Measurements from ENCODE around the gene ANGPTL3. TPM values are rescaled to one million over a fixed set of nuclear protein-coding genes. Genes with fewer than 3 reads are reported as not detected.
A peak's percentile ranks its signal among the peaks of the same experiment; 100 is the strongest.
"Not testable (repeated sequence)": the region's sequence is repeated elsewhere in the genome, so short reads cannot be mapped to it uniquely, and the experiment has no call there.

The ANGPTL3 gene
- total RNA-seq: not detected

- no peak for ATAC-seq
These were observed at the start of gene ANGPTL3 for GRCh38 chr1:62597281-62597680. Gene ANGPTL3 (plus strand): TSS chr1:62597520. CDS start chr1:62597567, 47 bp downstream.

- ATAC-seq: no peak
These were observed 36.0 kb upstream of the ANGPTL3 start for GRCh38 chr1:62561306-62561705.

GRCh38 chr1:62567182-62567581 lies 30.1 kb upstream of the ANGPTL3 start:
- ATAC-seq: not testable (repeated sequence)

- not testable (repeated sequence) for ATAC-seq
These were observed 29.4 kb upstream of the ANGPTL3 start for GRCh38 chr1:62567926-62568325.

- not testable (repeated sequence) for ATAC-seq
These were observed 25.8 kb upstream of the ANGPTL3 start for GRCh38 chr1:62571517-62571916.

- ATAC-seq: no peak
These were observed 24.8 kb upstream of the ANGPTL3 start for GRCh38 chr1:62572476-62572875.

- no peak for ATAC-seq
These were observed 23.6 kb upstream of the ANGPTL3 start for GRCh38 chr1:62573675-62574074.

GRCh38 chr1:62585469-62586155 lies 11.7 kb upstream of the ANGPTL3 start:
- no peak for ATAC-seq

- ATAC-seq: no peak
These were observed 9.3 kb upstream of the ANGPTL3 start for GRCh38 chr1:62588000-62588399.

GRCh38 chr1:62589321-62589720 lies 8.0 kb upstream of the ANGPTL3 start:
- ATAC-seq: no peak

GRCh38 chr1:62590255-62590969 lies 6.9 kb upstream of the ANGPTL3 start:
- no peak for ATAC-seq

- ATAC-seq: no peak
These were observed 6.4 kb upstream of the ANGPTL3 start for GRCh38 chr1:62590970-62591368.

- ATAC-seq: no peak
These were observed 3.4 kb upstream of the ANGPTL3 start for GRCh38 chr1:62593825-62594394.

GRCh38 chr1:62595647-62596046 lies 1.7 kb upstream of the ANGPTL3 start:
- no peak for ATAC-seq

GRCh38 chr1:62599044-62599443 lies 1.7 kb downstream of the ANGPTL3 start:
- no peak for ATAC-seq

GRCh38 chr1:62601457-62601856 lies 4.1 kb downstream of the ANGPTL3 start:
- ATAC-seq: no peak

GRCh38 chr1:62608905-62609304 lies 11.6 kb downstream of the ANGPTL3 start:
- no peak for ATAC-seq

GRCh38 chr1:62610588-62610987 lies 13.3 kb downstream of the ANGPTL3 start:
- ATAC-seq: not testable (repeated sequence)

- no peak for ATAC-seq
These were observed 15.4 kb downstream of the ANGPTL3 start for GRCh38 chr1:62612770-62613169.

GRCh38 chr1:62613325-62613727 lies 16.0 kb downstream of the ANGPTL3 start:
- ATAC-seq: no peak

GRCh38 chr1:62613890-62614289 lies 16.6 kb downstream of the ANGPTL3 start:
- ATAC-seq: no peak

GRCh38 chr1:62621907-62622306 lies 24.6 kb downstream of the ANGPTL3 start:
- ATAC-seq: peak; percentile 86

GRCh38 chr1:62625415-62625814 lies 28.1 kb downstream of the ANGPTL3 start:
- ATAC-seq: no peak

GRCh38 chr1:62628506-62628905 lies 31.2 kb downstream of the ANGPTL3 start:
- no peak for ATAC-seq
